ENCODE data around the gene CTNNA3.
"Not testable (repeated sequence)": the region's sequence is repeated elsewhere in the genome, so short reads cannot be mapped to it uniquely, and the experiment has no call there.

Gene CTNNA3

GRCh38 chr10:67603701-67604100 is 92.3 kb downstream of the CTNNA3 start:
- Mint-ChIP-seq H3K27me3 (peaks cover 8 to 10% of the 10 kb centered on the region in 2 donors), H3K36me3 (no peaks in the 10 kb centered on the region), H3K9me3 (no peaks in the 10 kb centered on the region), H3K4me1 (peaks cover 1 to 10% of the 10 kb centered on the region in 2 donors), H3K4me3 (no peak overlapping the region), H3K27ac (no peak overlapping the region)
- ATAC-seq (replicated peaks) (no peak), DNase-seq (no peak)

DNA sequence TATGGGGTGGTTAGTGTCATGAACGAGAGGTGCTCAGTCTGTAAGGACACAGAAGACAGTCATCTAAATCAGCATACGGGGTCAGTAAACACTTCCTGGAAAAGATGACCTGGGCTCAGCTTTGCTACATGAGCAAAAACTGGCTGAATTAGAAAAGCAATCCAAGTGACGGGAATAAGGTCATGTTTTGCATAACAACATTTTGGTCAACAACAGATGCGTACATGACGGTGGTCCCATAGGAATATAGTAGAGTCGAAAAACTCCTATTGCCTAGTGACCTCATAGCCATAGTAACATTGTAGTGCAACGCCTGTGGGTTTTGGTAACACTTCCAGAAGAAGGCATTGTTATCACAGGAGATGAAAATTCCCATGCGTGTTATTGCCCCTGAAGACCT is 92.9 kb downstream of the CTNNA3 start:
- DNase-seq (no peak), ATAC-seq (replicated peaks) (no peak)
- Mint-ChIP-seq H3K4me3 (no peak overlapping the region), H3K27me3 (peaks cover 10 to 12% of the 10 kb centered on the region in 2 donors), H3K4me1 (peaks cover 1 to 10% of the 10 kb centered on the region in 2 donors), H3K36me3 (no peaks in the 10 kb centered on the region), H3K9me3 (no peaks in the 10 kb centered on the region), H3K27ac (no peak overlapping the region)

- H3K27me3 Mint-ChIP-seq: peaks cover 12 to 15% of the 10 kb centered on the region in 2 donors
- H3K27ac Mint-ChIP-seq: no peak overlapping the region
- DNase-seq (no peak), ATAC-seq (replicated peaks) (no peak)
- H3K4me3 Mint-ChIP-seq: no peak overlapping the region
- no peaks in the 10 kb centered on the region for H3K36me3 Mint-ChIP-seq
- peaks cover 1 to 4% of the 10 kb centered on the region in 2 donors for H3K4me1 Mint-ChIP-seq
- H3K9me3 Mint-ChIP-seq: peaks cover 0 to 1% of the 10 kb centered on the region in 2 donors
Observed at GRCh38 chr10:67602268-67602950, 93.6 kb downstream of the CTNNA3 start.

DNA sequence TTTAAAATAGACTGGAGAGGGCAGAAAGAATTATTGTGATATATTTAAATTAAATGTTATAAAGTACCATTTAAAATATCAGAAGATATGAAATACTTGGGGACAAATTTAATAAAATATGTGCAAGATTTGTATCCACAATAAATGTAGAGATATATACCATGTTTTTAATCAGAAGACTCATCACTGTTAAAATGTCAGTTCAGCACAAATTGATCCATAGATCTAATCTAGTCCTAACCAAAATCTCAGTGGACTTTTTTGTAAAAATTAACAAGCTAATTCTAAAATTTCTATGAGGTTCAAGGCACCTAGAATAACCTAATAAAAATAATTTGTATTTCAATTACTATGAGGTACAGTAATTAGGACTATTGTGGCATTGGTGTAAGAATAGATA is 96.4 kb downstream of the CTNNA3 start:
- no peak overlapping the region for H3K4me3 Mint-ChIP-seq
- no peaks in the 10 kb centered on the region for H3K4me1 Mint-ChIP-seq
- H3K27ac Mint-ChIP-seq: no peak overlapping the region
- ATAC-seq (replicated peaks): no peak
- no peaks in the 10 kb centered on the region for H3K36me3 Mint-ChIP-seq
- H3K27me3 Mint-ChIP-seq: peaks cover 10 to 12% of the 10 kb centered on the region in 2 donors
- DNase-seq: no peak
- peaks cover 3 to 6% of the 10 kb centered on the region in 2 donors for H3K9me3 Mint-ChIP-seq

DNA sequence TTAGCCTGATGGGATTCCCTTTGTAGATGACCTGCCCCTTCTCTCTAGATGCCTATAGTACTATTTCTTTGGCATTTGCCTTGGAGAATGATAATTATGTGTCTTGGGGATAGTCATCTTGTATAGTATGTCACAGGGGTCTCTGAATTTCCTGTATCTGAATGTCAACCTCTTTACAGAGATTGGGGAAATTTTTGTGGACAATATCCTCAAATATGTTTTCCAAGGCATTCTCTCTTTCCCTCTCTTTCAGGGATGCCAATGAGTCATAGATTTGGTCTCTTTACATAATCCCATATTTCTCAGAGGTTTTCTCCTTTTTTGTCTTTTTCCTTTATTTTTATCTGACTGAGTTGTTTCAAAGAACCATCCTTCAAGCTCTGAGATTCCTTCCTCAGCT is 99.4 kb downstream of the CTNNA3 start:
- Mint-ChIP-seq H3K27ac (no peak overlapping the region), H3K36me3 (no peaks in the 10 kb centered on the region), H3K4me3 (no peak overlapping the region), H3K9me3 (peaks cover 13 to 16% of the 10 kb centered on the region in 2 donors), H3K27me3 (peaks cover 9 to 10% of the 10 kb centered on the region in 2 donors), H3K4me1 (no peaks in the 10 kb centered on the region)
- DNase-seq (no peak), ATAC-seq (replicated peaks) (no peak)

DNA sequence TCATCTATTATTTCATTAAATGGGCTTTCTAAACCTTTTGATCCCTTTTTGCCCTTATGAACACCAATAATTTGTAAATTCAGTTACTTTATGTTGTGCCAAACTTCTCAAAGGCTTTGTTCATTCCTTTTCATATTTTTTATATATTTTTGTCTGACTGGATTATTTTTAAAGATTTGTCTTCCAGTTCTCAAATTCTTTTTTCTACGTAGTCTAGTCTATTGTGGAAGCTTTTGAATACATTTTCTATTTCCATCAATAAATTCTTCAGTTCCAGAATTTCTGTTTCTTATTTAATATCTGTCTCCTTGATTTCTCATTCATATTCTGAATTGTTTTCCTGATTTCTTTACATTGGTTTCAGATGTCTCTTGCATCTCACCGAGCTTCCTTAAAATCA is 108.2 kb downstream of the CTNNA3 start:
- H3K27ac Mint-ChIP-seq: no peak overlapping the region
- DNase-seq (no peak), ATAC-seq (replicated peaks) (no peak)
- H3K27me3 Mint-ChIP-seq: no peaks in the 10 kb centered on the region
- H3K36me3 Mint-ChIP-seq: no peaks in the 10 kb centered on the region
- no peak overlapping the region for H3K4me3 Mint-ChIP-seq
- no peaks in the 10 kb centered on the region for H3K4me1 Mint-ChIP-seq
- H3K9me3 Mint-ChIP-seq: peaks cover 29 to 42% of the 10 kb centered on the region in 2 donors

- DNase-seq (no peak), ATAC-seq (replicated peaks) (no peak)
- H3K4me3 Mint-ChIP-seq: no peak overlapping the region
- no peak overlapping the region for H3K27ac Mint-ChIP-seq
- no peaks in the 10 kb centered on the region for H3K4me1 Mint-ChIP-seq
- no peaks in the 10 kb centered on the region for H3K36me3 Mint-ChIP-seq
- H3K9me3 Mint-ChIP-seq: no peaks in the 10 kb centered on the region
- H3K27me3 Mint-ChIP-seq: no peaks in the 10 kb centered on the region
Observed at GRCh38 chr10:67575532-67575931, 120.5 kb downstream of the CTNNA3 start.

DNA sequence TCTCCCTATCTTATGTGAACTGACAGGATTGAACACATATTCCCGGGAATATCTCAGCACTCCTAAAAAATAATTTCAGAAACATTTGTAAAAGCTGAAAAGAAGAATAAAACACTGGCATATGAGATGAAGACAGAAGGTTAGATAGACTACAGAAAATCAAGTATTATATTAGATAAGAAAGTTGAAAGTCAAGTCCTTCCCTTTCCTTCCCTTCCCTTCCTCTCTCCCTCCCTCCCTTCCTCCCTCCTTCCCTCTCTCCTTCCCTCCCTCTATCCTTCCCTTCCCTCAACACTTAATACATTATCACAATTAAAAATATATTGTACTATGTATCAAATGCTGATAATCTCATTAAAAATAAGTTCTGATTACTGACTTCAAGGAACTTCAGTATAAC is 122.5 kb downstream of the CTNNA3 start:
- Mint-ChIP-seq H3K9me3 (no peaks in the 10 kb centered on the region), H3K4me1 (no peaks in the 10 kb centered on the region), H3K36me3 (no peaks in the 10 kb centered on the region), H3K27me3 (no peaks in the 10 kb centered on the region), H3K4me3 (no peak overlapping the region), H3K27ac (no peak overlapping the region)
- DNase-seq: no peak
- no peak for ATAC-seq (replicated peaks)

DNA sequence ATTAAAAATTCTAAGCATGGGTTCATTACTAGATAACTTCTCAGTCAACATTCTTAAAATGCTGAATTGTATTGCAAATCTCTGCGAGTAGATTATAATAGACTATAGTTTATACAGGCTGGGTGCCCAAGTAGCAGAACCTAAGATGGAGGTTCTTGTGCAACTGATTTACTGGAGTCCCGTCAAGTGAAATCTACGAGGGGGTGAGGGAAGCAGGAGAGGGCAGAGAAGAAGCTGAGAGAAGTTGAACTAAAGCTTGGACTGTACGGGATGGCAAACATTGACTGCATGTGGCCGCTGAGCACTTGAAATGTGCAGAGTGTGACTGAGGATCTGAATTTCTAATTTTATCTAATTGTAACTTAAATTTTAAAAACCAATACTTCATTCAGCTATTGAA is 124.5 kb downstream of the CTNNA3 start:
- H3K36me3 Mint-ChIP-seq: no peaks in the 10 kb centered on the region
- no peak overlapping the region for H3K4me3 Mint-ChIP-seq
- no peaks in the 10 kb centered on the region for H3K27me3 Mint-ChIP-seq
- no peak overlapping the region for H3K27ac Mint-ChIP-seq
- H3K9me3 Mint-ChIP-seq: no peaks in the 10 kb centered on the region
- H3K4me1 Mint-ChIP-seq: no peaks in the 10 kb centered on the region
- DNase-seq (no peak), ATAC-seq (replicated peaks) (no peak)

GRCh38 chr10:67558311-67558710 is 137.7 kb downstream of the CTNNA3 start:
- not testable (repeated sequence) for H3K4me3 Mint-ChIP-seq; DNase-seq; ATAC-seq (replicated peaks); H3K27ac Mint-ChIP-seq; H3K27me3 Mint-ChIP-seq; H3K36me3 Mint-ChIP-seq; H3K4me1 Mint-ChIP-seq
- H3K9me3 Mint-ChIP-seq: peaks cover 7 to 13% of the 10 kb centered on the region in 2 donors

GRCh38 chr10:67553254-67553653 is 142.7 kb downstream of the CTNNA3 start:
- peaks cover 0 to 5% of the 10 kb centered on the region in 2 donors for H3K27me3 Mint-ChIP-seq
- ATAC-seq (replicated peaks) (no peak), DNase-seq (no peak)
- H3K27ac Mint-ChIP-seq: no peak overlapping the region
- no peak overlapping the region for H3K4me3 Mint-ChIP-seq
- H3K4me1 Mint-ChIP-seq: no peaks in the 10 kb centered on the region
- no peaks in the 10 kb centered on the region for H3K36me3 Mint-ChIP-seq
- H3K9me3 Mint-ChIP-seq: peaks cover 4% of the 10 kb centered on the region in 2 donors

GRCh38 chr10:67550838-67551402 is 145.1 kb downstream of the CTNNA3 start:
- H3K4me3 Mint-ChIP-seq: no peak overlapping the region
- peaks cover 0 to 4% of the 10 kb centered on the region in 2 donors for H3K9me3 Mint-ChIP-seq
- no peaks in the 10 kb centered on the region for H3K4me1 Mint-ChIP-seq
- H3K27ac Mint-ChIP-seq: no peak overlapping the region
- ATAC-seq (replicated peaks) (no peak), DNase-seq (no peak)
- no peaks in the 10 kb centered on the region for H3K36me3 Mint-ChIP-seq
- no peaks in the 10 kb centered on the region for H3K27me3 Mint-ChIP-seq

- H3K27me3 Mint-ChIP-seq: no peaks in the 10 kb centered on the region
- no peak overlapping the region for H3K4me3 Mint-ChIP-seq
- no peaks in the 10 kb centered on the region for H3K4me1 Mint-ChIP-seq
- no peak overlapping the region for H3K27ac Mint-ChIP-seq
- ATAC-seq (replicated peaks) (no peak), DNase-seq (no peak)
- H3K36me3 Mint-ChIP-seq: no peaks in the 10 kb centered on the region
- H3K9me3 Mint-ChIP-seq: peaks cover 0 to 3% of the 10 kb centered on the region in 2 donors
Observed at GRCh38 chr10:67550046-67550445, 145.9 kb downstream of the CTNNA3 start.

DNA sequence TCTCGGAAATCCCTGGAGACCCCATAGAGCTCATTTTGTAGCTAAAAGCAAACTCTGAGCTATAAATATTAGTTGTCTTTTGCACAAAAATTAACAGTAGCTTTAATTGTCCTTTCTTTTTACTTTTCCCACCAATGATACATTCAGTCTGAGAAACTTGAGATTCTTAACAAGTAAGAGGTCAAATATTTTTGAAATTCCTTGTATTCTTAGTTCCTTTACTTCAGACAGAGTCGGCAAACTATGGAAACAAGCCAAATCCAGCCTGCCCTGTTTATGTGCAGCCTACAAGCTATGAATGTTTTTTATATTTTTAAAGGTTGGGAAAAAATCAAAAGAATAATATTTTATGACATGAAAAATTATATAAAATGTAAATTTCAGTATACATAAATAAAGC is 146.6 kb downstream of the CTNNA3 start:
- no peak for ATAC-seq (replicated peaks)
- Mint-ChIP-seq H3K27ac (no peak overlapping the region), H3K4me3 (no peak overlapping the region), H3K4me1 (no peaks in the 10 kb centered on the region), H3K27me3 (no peaks in the 10 kb centered on the region), H3K9me3 (peaks cover 0 to 2% of the 10 kb centered on the region in 2 donors), H3K36me3 (no peaks in the 10 kb centered on the region)
- no peak for DNase-seq

DNA sequence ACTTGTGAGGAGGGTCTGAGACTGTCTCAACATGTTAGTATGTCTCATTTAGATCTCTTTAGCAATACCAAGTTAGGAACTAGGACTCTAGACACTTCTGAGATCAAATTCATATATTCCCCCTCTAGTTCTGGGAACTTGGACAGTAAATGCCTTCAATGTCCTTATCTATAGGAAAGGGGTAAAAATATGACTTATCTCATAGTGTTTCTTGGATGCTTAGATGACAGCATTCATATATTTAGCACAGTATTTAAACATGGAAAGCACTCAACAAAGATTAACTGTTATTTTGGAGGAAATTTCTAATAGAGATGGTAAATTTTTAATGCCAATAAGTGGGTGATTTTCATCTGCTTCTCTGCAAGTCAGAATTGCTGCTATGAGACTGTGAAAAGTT is 154.6 kb downstream of the CTNNA3 start:
- Mint-ChIP-seq H3K27me3 (no peaks in the 10 kb centered on the region), H3K4me1 (no peaks in the 10 kb centered on the region), H3K9me3 (no peaks in the 10 kb centered on the region), H3K27ac (no peak overlapping the region), H3K4me3 (no peak overlapping the region), H3K36me3 (no peaks in the 10 kb centered on the region)
- no peak for DNase-seq
- no peak for ATAC-seq (replicated peaks)

All from stimulated activated naive B cell treated with anti-CD40 and anti-IgM and Interleukin-4, amounts not matched to agents 10 μg/mL and 1 μg/mL and 100 μg/mL, for 72 hours (primary cell).